GM23248 (cell line): Measurements from ENCODE around the gene DNAH2. TPM values are rescaled to one million over a fixed set of nuclear protein-coding genes. Genes with fewer than 3 reads are reported as not detected.

ENCODE experiments used
- DNase-seq: peaks from one replicate; pipeline ENCODE4 v3.0.0-alpha.2; 2015
- H2AFZ ChIP-seq: fragments of 200-600 bp; sonication (generic); 2 replicates; pipeline ENCODE4 v1.6.1; 2016; ENCODE audit warnings: antibody characterized with exemption
- H3F3A ChIP-seq: fragments of 200-600 bp; sonication (generic); 2 replicates; pipeline ENCODE4 v1.6.1; 2016; ENCODE audit warnings: mild to moderate bottlenecking, antibody characterized with exemption, mixed run types; ENCODE audit not compliant: insufficient read depth
- H3K27ac ChIP-seq: fragments of 200-600 bp; sonication (generic); 2 replicates; pipeline ENCODE4 v1.5.1; 2016; ENCODE audit warnings: mild to moderate bottlenecking
- H3K27me3 ChIP-seq: fragments of 200-600 bp; sonication (generic); replicated peaks from 2 replicates; pipeline ENCODE4 v1.6.1; 2016; ENCODE audit warnings: mild to moderate bottlenecking; ENCODE audit not compliant: insufficient read depth
- H3K36me3 ChIP-seq: fragments of 200-600 bp; sonication (generic); 2 replicates; pipeline ENCODE4 v1.6.1; 2016; ENCODE audit warnings: low read depth, mild to moderate bottlenecking
- H3K4me1 ChIP-seq: fragments of 200-600 bp; sonication (generic); 2 replicates; pipeline ENCODE4 v1.6.1; 2016; ENCODE audit warnings: mild to moderate bottlenecking; ENCODE audit not compliant: insufficient read depth
- H3K4me2 ChIP-seq: fragments of 200-600 bp; sonication (generic); one replicate; pipeline ENCODE4 v1.6.1; 2016; ENCODE audit warnings: mild to moderate bottlenecking; ENCODE audit not compliant: unreplicated experiment
- H3K4me3 ChIP-seq: fragments of 200-600 bp; sonication (generic); 2 replicates; pipeline ENCODE4 v1.5.1; 2016; ENCODE audit warnings: mild to moderate bottlenecking
- H3K79me2 ChIP-seq: fragments of 200-600 bp; sonication (generic); 2 replicates; pipeline ENCODE4 v1.6.1; 2016; ENCODE audit warnings: mild to moderate bottlenecking; ENCODE audit not compliant: insufficient read depth
- H3K9ac ChIP-seq: fragments of 200-600 bp; sonication (generic); 2 replicates; pipeline ENCODE4 v1.6.1; 2016; ENCODE audit warnings: mild to moderate bottlenecking
- H3K9me2 ChIP-seq: fragments of 200-600 bp; sonication (generic); 2 replicates; pipeline ENCODE4 v1.6.1; 2016; ENCODE audit warnings: mixed run types, mild to moderate bottlenecking, moderate library complexity; ENCODE audit not compliant: insufficient read depth
- H3K9me3 ChIP-seq: fragments of 200-600 bp; sonication (generic); one replicate; pipeline ENCODE4 v1.6.1; 2017; ENCODE audit warnings: low read depth
- H4K20me1 ChIP-seq: fragments of 200-600 bp; sonication (generic); 2 replicates; pipeline ENCODE4 v1.6.0; 2016; ENCODE audit not compliant: insufficient read depth
- EZH2 ChIP-seq: fragments of 200-600 bp; sonication (generic); IDR thresholded peaks from 2 replicates; pipeline ENCODE4 v1.6.1; 2018; ENCODE audit warnings: antibody characterized with exemption, mild to moderate bottlenecking; ENCODE audit not compliant: insufficient read depth, poor library complexity, severe bottlenecking
- EZH2phosphoT487 ChIP-seq: fragments of 200-600 bp; sonication (generic); IDR thresholded peaks from 2 replicates; pipeline ENCODE4 v1.6.1; 2018; ENCODE audit warnings: antibody characterized with exemption, moderate library complexity, mild to moderate bottlenecking, low read depth; ENCODE audit not compliant: insufficient read depth
- WGBS, 2 experiments: methylation state at CpG; one replicate each; pipeline ENCODE4 v1.1.6; 2015 to 2017; ENCODE audit warnings: low lambda C conversion rate in 2 of 2, low coverage in 1 of 2; ENCODE audit errors: missing lambda C conversion rate in 2 of 2; 5-methylcytosine and 5-hydroxymethylcytosine counted together
- in situ Hi-C: fragments of 300-500 bp; cut with MboI; formaldehyde crosslinking; loops from 2 replicates; pipeline ENCODE4 v1.15.0; 2020
- polyA plus RNA-seq: library from polyadenylated mRNA; unstranded; fragments of >200 nt; fragmentation: Nextera tagmentation; extraction: Ambion mirVana; gene quantifications from 2 replicates; pipeline ENCODE4 v1.2.1, GENCODE V29; 2016
- total RNA-seq: library from RNA; depleted of rRNA; stranded (reverse); fragments of >200 nt; shearing (Covaris generic); gene quantifications from 2 replicates; pipeline ENCODE4 v1.2.3, GENCODE V29; 2014

DNAH2 gene
- total and polyA plus RNA-seq, 2 experiments from 2014 or later, result not detected

- in situ Hi-C loops, result loop anchor here (10.0 kb wide), 1 partner anchor 146 kb away; the partner anchor contains the start of gene SHBG
Measured at GRCh38 chr17:7780736-7781135, 63.2 kb downstream of the DNAH2 start.

GRCh38 chr17:7781429-7781828, 63.9 kb downstream of the DNAH2 start:
- Histone ChIP-seq H3K9me3 (no peaks in the 10 kb centered on the region), H3K36me3 (no peaks in the 10 kb centered on the region), H3K79me2 (no peaks in the 10 kb centered on the region), H3K9ac (no peak overlapping the region), H3K27me3 (0 out of 2 replicates have a peak, but pooled peaks cover 12% of the 10 kb centered on the region), H2AFZ (no peak overlapping the region), H3F3A (no peaks in the 10 kb centered on the region), H3K9me2 (no peaks in the 10 kb centered on the region), H3K4me1 (no peaks in the 10 kb centered on the region), H3K27ac (no peak overlapping the region), H4K20me1 (no peaks in the 10 kb centered on the region), H3K4me3 (no peak overlapping the region), H3K4me2 (no peak overlapping the region)
- no peak for DNase-seq
- in situ Hi-C loops, result loop anchor here (10.0 kb wide), 1 partner anchor 147 kb away; the partner anchor contains the start of gene SHBG
- TF ChIP-seq EZH2phosphoT487 (no peak), EZH2 (no peak)
- 57 to 64% methylated on average over 6 of the region's 6 CpGs for WGBS, 2 experiments

More at GRCh38 chr17:7780736-7781135, 63.2 kb downstream of the DNAH2 start:
- Histone ChIP-seq H3K4me3 (no peak overlapping the region), H3K27ac (no peak overlapping the region), H3K4me2 (no peak overlapping the region), H3K9ac (no peak overlapping the region), H3K79me2 (no peaks in the 10 kb centered on the region), H3K4me1 (no peaks in the 10 kb centered on the region), H2AFZ (no peak overlapping the region), H3K27me3 (peaks cover 12% of the 10 kb centered on the region; the same call in 1 of the 2 replicates), H3K36me3 (no peaks in the 10 kb centered on the region), H3F3A (no peaks in the 10 kb centered on the region), H3K9me2 (no peaks in the 10 kb centered on the region), H3K9me3 (no peaks in the 10 kb centered on the region), H4K20me1 (no peaks in the 10 kb centered on the region)
- TF ChIP-seq EZH2phosphoT487 (no peak), EZH2 (no peak)
- 83 to 86% methylated on average over 10 of the region's 10 CpGs for WGBS, 2 experiments
- no peak for DNase-seq

- TF ChIP-seq EZH2, result no peak
- no peak for TF ChIP-seq EZH2phosphoT487
- no peak overlapping the region for H3K4me3 ChIP-seq
- H3K4me1 ChIP-seq, result no peaks in the 10 kb centered on the region
- no peaks in the 10 kb centered on the region for H4K20me1 ChIP-seq
- WGBS, 2 experiments, result 46 to 54% methylated on average over 2 of the region's 2 CpGs
- 0 out of 2 replicates have a peak, but pooled peaks cover 12% of the 10 kb centered on the region for H3K27me3 ChIP-seq
- no peaks in the 10 kb centered on the region for H3F3A ChIP-seq
- H2AFZ ChIP-seq, result no peak overlapping the region
- H3K9ac ChIP-seq, result no peak overlapping the region
- no peaks in the 10 kb centered on the region for H3K9me2 ChIP-seq
- in situ Hi-C loops, result loop anchor here (10.0 kb wide), 1 partner anchor 147 kb away; the partner anchor contains the start of gene SHBG
- H3K4me2 ChIP-seq, result no peak overlapping the region
- no peaks in the 10 kb centered on the region for H3K36me3 ChIP-seq
- DNase-seq, result peak; percentile 67
- no peaks in the 10 kb centered on the region for H3K9me3 ChIP-seq
- H3K27ac ChIP-seq, result no peak overlapping the region
- no peaks in the 10 kb centered on the region for H3K79me2 ChIP-seq
Measured at GRCh38 chr17:7782240-7782639, 64.7 kb downstream of the DNAH2 start.

GRCh38 chr17:7786866-7787265, 69.3 kb downstream of the DNAH2 start:
- TF ChIP-seq EZH2phosphoT487, result no peak
- TF ChIP-seq EZH2, result no peak
- Histone ChIP-seq H3K79me2 (no peaks in the 10 kb centered on the region), H3K9ac (no peak overlapping the region), H3K4me2 (no peak overlapping the region), H3K36me3 (no peaks in the 10 kb centered on the region), H3K4me3 (no peak overlapping the region), H2AFZ (no peak overlapping the region), H3K27ac (no peak overlapping the region), H3K9me3 (no peaks in the 10 kb centered on the region), H3F3A (no peaks in the 10 kb centered on the region), H3K27me3 (0 out of 2 replicates have a peak, but pooled peaks cover 4% of the 10 kb centered on the region), H3K4me1 (no peaks in the 10 kb centered on the region), H4K20me1 (no peaks in the 10 kb centered on the region), H3K9me2 (no peaks in the 10 kb centered on the region)
- in situ Hi-C loops, result loop anchor here (10.0 kb wide), 1 partner anchor 152 kb away; the partner anchor contains the start of gene SHBG
- DNase-seq, result no peak
- 73 to 76% methylated on average over 21 of the region's 21 CpGs for WGBS, 2 experiments

- no peaks in the 10 kb centered on the region for H3K4me1 ChIP-seq
- no peak overlapping the region for H2AFZ ChIP-seq
- no peak overlapping the region for H3K4me2 ChIP-seq
- no peak overlapping the region for H3K4me3 ChIP-seq
- no peaks in the 10 kb centered on the region for H4K20me1 ChIP-seq
- in situ Hi-C loops, result loop anchor here (10.0 kb wide), 1 partner anchor 154 kb away; the partner anchor contains the start of gene SHBG
- no peaks in the 10 kb centered on the region for H3K36me3 ChIP-seq
- H3K27me3 ChIP-seq, result no peaks in the 10 kb centered on the region
- no peaks in the 10 kb centered on the region for H3K9me3 ChIP-seq
- no peak for DNase-seq
- H3K9ac ChIP-seq, result no peak overlapping the region
- H3F3A ChIP-seq, result no peaks in the 10 kb centered on the region
- 65 to 72% methylated on average over 7 to 9 of the region's 9 CpGs for WGBS, 2 experiments
- no peak overlapping the region for H3K27ac ChIP-seq
- H3K9me2 ChIP-seq, result no peaks in the 10 kb centered on the region
- TF ChIP-seq EZH2phosphoT487, result no peak
- TF ChIP-seq EZH2, result no peak
- H3K79me2 ChIP-seq, result no peaks in the 10 kb centered on the region
Measured at GRCh38 chr17:7789131-7789530, 71.6 kb downstream of the DNAH2 start.
